Measurements from ENCODE around the gene HTR3D. TPM values are rescaled to one million over a fixed set of nuclear protein-coding genes. Genes with fewer than 3 reads are reported as not detected.
"Not testable (repeated sequence)": the region's sequence is repeated elsewhere in the genome, so short reads cannot be mapped to it uniquely, and the experiment has no call there.

HTR3D gene
- polyA plus RNA-seq, 1 donor (not counting 4 experiments of a cell fraction or from before 2014, with no cell fraction given) = not detected

DNA sequence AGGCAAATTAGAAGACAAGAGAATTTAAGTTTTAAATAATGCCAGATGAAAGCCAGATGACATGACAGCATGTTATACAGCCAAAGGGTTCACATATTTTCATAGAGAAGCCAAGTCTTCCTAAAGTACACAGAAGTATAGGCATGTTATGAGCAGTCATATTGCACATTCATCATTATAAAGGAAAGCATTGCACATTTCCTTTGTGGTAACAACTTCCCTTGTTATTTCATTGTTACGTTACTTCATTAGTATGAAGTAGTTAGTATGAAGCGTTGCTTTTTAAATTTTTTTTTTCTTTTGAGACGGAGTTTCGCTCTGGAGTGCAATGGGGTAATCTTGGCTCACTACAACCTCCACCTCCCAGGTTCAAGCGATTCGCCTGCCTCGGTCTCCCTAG is 9.2 kb upstream of the HTR3D start:
- Histone ChIP-seq H3K4me2 (ENCODE audit: control insufficient read depth, extremely low read depth, insufficient read depth, low read depth, low read length) (no peak overlapping the region), H3K27me3 (ENCODE audit: control insufficient read depth, extremely low read depth, insufficient read depth, low read length) (no peaks in the 10 kb centered on the region), H4K20me1 (ENCODE audit: control insufficient read depth, extremely low read depth, insufficient read depth, low read length) (no peaks in the 10 kb centered on the region), H3K4me1 (ENCODE audit: control insufficient read depth, extremely low read depth, insufficient read depth, low read length) (peaks cover 5% of the 10 kb centered on the region), H3K27ac (ENCODE audit: control insufficient read depth, insufficient read depth, low read length) (no peak overlapping the region), H3K9me1 (ENCODE audit: control insufficient read depth, extremely low read depth, insufficient read depth, low read length) (no peaks in the 10 kb centered on the region), H3K79me2 (ENCODE audit: control insufficient read depth, insufficient read depth, low read length) (peaks cover 2% of the 10 kb centered on the region), H3K36me3 (ENCODE audit: control insufficient read depth in 2 of 2, extremely low read depth in 1 of 2, insufficient read depth in 2 of 2, low read length in 2 of 2) (no peaks in the 10 kb centered on the region), H3K9me3 (ENCODE audit: control insufficient read depth, low read depth, low read length) (no peaks in the 10 kb centered on the region), H3K9ac (ENCODE audit: control insufficient read depth, extremely low read depth, insufficient read depth, low read length) (no peak overlapping the region), H3K4me3 (ENCODE audit: control insufficient read depth in 2 of 3, extremely low read depth in 1 of 3, insufficient read depth in 2 of 3, low read depth in 1 of 3, low read length in 3 of 3) (no peak overlapping the region), H2AFZ (ENCODE audit: control insufficient read depth, low read length) (no peak overlapping the region)
- dilution Hi-C loops (cut with MboI; ENCODE audit: extremely low pct_ligation_motif_present, low sequenced_read_pairs) = no loop called here
- DNase-seq (ENCODE audit: low read depth, low spot score) = no peak
- FAIRE-seq = no peak
- TF ChIP-seq, protein P1, sequence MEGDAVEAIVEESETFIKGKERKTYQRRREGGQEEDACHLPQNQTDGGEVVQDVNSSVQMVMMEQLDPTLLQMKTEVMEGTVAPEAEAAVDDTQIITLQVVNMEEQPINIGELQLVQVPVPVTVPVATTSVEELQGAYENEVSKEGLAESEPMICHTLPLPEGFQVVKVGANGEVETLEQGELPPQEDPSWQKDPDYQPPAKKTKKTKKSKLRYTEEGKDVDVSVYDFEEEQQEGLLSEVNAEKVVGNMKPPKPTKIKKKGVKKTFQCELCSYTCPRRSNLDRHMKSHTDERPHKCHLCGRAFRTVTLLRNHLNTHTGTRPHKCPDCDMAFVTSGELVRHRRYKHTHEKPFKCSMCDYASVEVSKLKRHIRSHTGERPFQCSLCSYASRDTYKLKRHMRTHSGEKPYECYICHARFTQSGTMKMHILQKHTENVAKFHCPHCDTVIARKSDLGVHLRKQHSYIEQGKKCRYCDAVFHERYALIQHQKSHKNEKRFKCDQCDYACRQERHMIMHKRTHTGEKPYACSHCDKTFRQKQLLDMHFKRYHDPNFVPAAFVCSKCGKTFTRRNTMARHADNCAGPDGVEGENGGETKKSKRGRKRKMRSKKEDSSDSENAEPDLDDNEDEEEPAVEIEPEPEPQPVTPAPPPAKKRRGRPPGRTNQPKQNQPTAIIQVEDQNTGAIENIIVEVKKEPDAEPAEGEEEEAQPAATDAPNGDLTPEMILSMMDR (optimal IDR thresholded peaks at IDR 0.05 in 1 of 3, IDR thresholded peaks at IDR 0.05 in 1 of 3, conservative IDR thresholded peaks at IDR 0.05 in 1 of 3; ENCODE audit: extremely low read depth in 1 of 3, insufficient read depth in 2 of 3, low read length in 3 of 3) = no peak
- TF ChIP-seq EZH2 (IDR thresholded peaks at IDR 0.05; ENCODE audit: low read length) = no peak

DNA sequence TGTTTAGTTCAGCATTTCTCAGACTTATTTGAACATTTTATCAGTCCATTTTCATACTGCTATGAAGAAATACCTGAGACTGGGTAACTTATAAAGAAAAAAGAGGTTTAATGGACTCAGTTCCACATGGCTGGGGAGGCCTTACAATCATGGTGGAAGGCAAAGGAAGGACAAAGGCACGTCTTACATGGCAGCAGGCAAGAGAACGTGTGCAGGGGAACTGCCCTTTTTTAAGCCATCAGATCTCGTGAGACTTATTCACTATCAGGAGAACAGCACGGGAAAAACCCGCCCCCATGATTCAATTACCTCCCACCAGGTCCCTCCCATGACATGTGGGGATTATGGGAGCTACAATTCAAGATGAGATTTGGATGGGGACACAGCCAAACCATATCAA is 6.3 kb upstream of the HTR3D start:
- H4K20me1 ChIP-seq (ENCODE audit: control insufficient read depth, extremely low read depth, insufficient read depth, low read length); H2AFZ ChIP-seq (ENCODE audit: control insufficient read depth, low read length); H3K4me1 ChIP-seq (ENCODE audit: control insufficient read depth, extremely low read depth, insufficient read depth, low read length); H3K4me2 ChIP-seq (ENCODE audit: control insufficient read depth, extremely low read depth, insufficient read depth, low read depth, low read length); H3K27ac ChIP-seq (ENCODE audit: control insufficient read depth, insufficient read depth, low read length); H3K9me1 ChIP-seq (ENCODE audit: control insufficient read depth, extremely low read depth, insufficient read depth, low read length); H3K27me3 ChIP-seq (ENCODE audit: control insufficient read depth, extremely low read depth, insufficient read depth, low read length); H3K9ac ChIP-seq (ENCODE audit: control insufficient read depth, extremely low read depth, insufficient read depth, low read length); H3K9me3 ChIP-seq (ENCODE audit: control insufficient read depth, low read depth, low read length); dilution Hi-C loops (cut with MboI; ENCODE audit: extremely low pct_ligation_motif_present, low sequenced_read_pairs); FAIRE-seq; H3K4me3 ChIP-seq (ENCODE audit: control insufficient read depth in 2 of 3, extremely low read depth in 1 of 3, insufficient read depth in 2 of 3, low read depth in 1 of 3, low read length in 3 of 3); H3K36me3 ChIP-seq (ENCODE audit: control insufficient read depth in 2 of 2, extremely low read depth in 1 of 2, insufficient read depth in 2 of 2, low read length in 2 of 2); DNase-seq (ENCODE audit: low read depth, low spot score); H3K79me2 ChIP-seq (ENCODE audit: control insufficient read depth, insufficient read depth, low read length): not testable (repeated sequence)

DNA sequence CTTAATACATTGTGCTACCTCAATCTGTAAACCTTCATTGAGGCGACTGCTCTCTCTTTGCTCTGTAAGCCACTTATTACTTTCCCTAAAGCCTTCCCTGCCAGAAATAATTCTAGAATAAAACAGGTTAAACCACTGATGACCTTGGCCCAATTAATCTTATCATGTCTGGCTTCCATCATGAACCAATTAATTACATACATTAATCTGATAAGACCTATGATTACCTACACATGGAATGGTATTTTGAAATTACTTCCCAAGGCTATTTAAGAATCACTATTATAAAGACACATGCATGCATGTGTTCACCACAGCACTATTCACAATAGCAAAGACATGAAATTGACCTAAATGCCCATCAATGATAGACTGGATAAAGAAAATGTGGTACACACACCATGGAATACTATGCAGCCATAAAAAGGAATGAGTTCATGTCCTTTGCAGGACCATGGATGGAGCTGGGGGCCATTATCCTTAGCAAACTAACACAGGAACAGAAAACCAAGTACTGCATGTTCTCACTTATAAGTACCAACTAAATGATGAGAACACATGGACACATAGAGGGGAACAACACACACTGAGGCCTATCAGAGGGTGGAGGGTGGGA is 3.2 kb upstream of the HTR3D start:
- H3K9me1 ChIP-seq (ENCODE audit: control insufficient read depth, extremely low read depth, insufficient read depth, low read length); H3K4me2 ChIP-seq (ENCODE audit: control insufficient read depth, extremely low read depth, insufficient read depth, low read depth, low read length); H3K4me3 ChIP-seq (ENCODE audit: control insufficient read depth in 2 of 3, extremely low read depth in 1 of 3, insufficient read depth in 2 of 3, low read depth in 1 of 3, low read length in 3 of 3); H2AFZ ChIP-seq (ENCODE audit: control insufficient read depth, low read length); H3K27me3 ChIP-seq (ENCODE audit: control insufficient read depth, extremely low read depth, insufficient read depth, low read length); H4K20me1 ChIP-seq (ENCODE audit: control insufficient read depth, extremely low read depth, insufficient read depth, low read length); dilution Hi-C loops (cut with MboI; ENCODE audit: extremely low pct_ligation_motif_present, low sequenced_read_pairs); H3K79me2 ChIP-seq (ENCODE audit: control insufficient read depth, insufficient read depth, low read length); H3K36me3 ChIP-seq (ENCODE audit: control insufficient read depth in 2 of 2, extremely low read depth in 1 of 2, insufficient read depth in 2 of 2, low read length in 2 of 2); H3K27ac ChIP-seq (ENCODE audit: control insufficient read depth, insufficient read depth, low read length); H3K9ac ChIP-seq (ENCODE audit: control insufficient read depth, extremely low read depth, insufficient read depth, low read length); FAIRE-seq; H3K9me3 ChIP-seq (ENCODE audit: control insufficient read depth, low read depth, low read length); DNase-seq (ENCODE audit: low read depth, low spot score); H3K4me1 ChIP-seq (ENCODE audit: control insufficient read depth, extremely low read depth, insufficient read depth, low read length): not testable (repeated sequence)

All from keratinocyte (primary cell).